Trophoblast cell (in vitro differentiated cells and primary cell): ENCODE data around the gene ADCY5.

Experiments used
- DNase-seq, 2 donors: peaks; one replicate each; pipeline ENCODE4 v3.0.0-alpha.2; 2016
- H2AFZ ChIP-seq: 2 replicates; pipeline ENCODE4 v1.6.1; 2013; ENCODE audit warnings: low read length, moderate library complexity, mild to moderate bottlenecking; ENCODE audit not compliant: insufficient read depth, poor library complexity
- H2AK5ac ChIP-seq: 2 replicates; pipeline ENCODE4 v1.6.1; 2013; ENCODE audit warnings: mild to moderate bottlenecking, low read length
- H2BK120ac ChIP-seq: 2 replicates; pipeline ENCODE4 v1.6.1; 2013; ENCODE audit warnings: low read length, mild to moderate bottlenecking, moderate library complexity; ENCODE audit not compliant: insufficient read depth, poor library complexity
- H2BK12ac ChIP-seq: 2 replicates; pipeline ENCODE4 v1.6.1; 2013; ENCODE audit warnings: mild to moderate bottlenecking, low read length, moderate library complexity
- H2BK5ac ChIP-seq: 2 replicates; pipeline ENCODE4 v1.6.1; 2013; ENCODE audit warnings: low read length, low read depth, moderate library complexity, mild to moderate bottlenecking; ENCODE audit not compliant: poor library complexity
- H3K14ac ChIP-seq: 2 replicates; pipeline ENCODE4 v1.6.1; 2013; ENCODE audit warnings: mild to moderate bottlenecking, low read length
- H3K18ac ChIP-seq: 2 replicates; pipeline ENCODE4 v1.6.1; 2013; ENCODE audit warnings: mild to moderate bottlenecking, low read length
- H3K23ac ChIP-seq: 2 replicates; pipeline ENCODE4 v1.6.1; 2013; ENCODE audit warnings: low read length
- H3K27ac ChIP-seq: 2 replicates; pipeline ENCODE4 v1.5.1; 2013; ENCODE audit warnings: low read depth, mild to moderate bottlenecking, inconsistent platforms, low read length, moderate library complexity
- H3K27me3 ChIP-seq: 2 replicates; pipeline ENCODE4 v1.6.1; 2013; ENCODE audit warnings: inconsistent platforms, mild to moderate bottlenecking, low read length, moderate library complexity; ENCODE audit not compliant: insufficient read depth
- H3K36me3 ChIP-seq, 2 experiments: 1 replicate in 1 of 2; 2 replicates in 1 of 2; pipeline ENCODE4 v1.6.1; 2013; ENCODE audit warnings: low read length in 2 of 2, mild to moderate bottlenecking in 2 of 2, moderate library complexity in 1 of 2; ENCODE audit not compliant: insufficient read depth in 2 of 2, control insufficient read depth in 1 of 2
- H3K4ac ChIP-seq: 2 replicates; pipeline ENCODE4 v1.6.1; 2013; ENCODE audit warnings: low read depth, mild to moderate bottlenecking, low read length, moderate library complexity
- H3K4me1 ChIP-seq, 2 experiments: 1 replicate in 1 of 2; 2 replicates in 1 of 2; pipeline ENCODE4 v1.6.1; 2013; ENCODE audit warnings: low read length in 2 of 2, mild to moderate bottlenecking in 2 of 2, moderate library complexity in 1 of 2; ENCODE audit not compliant: insufficient read depth in 2 of 2, control insufficient read depth in 1 of 2
- H3K4me2 ChIP-seq: 2 replicates; pipeline ENCODE4 v1.6.1; 2013; ENCODE audit warnings: inconsistent platforms, mild to moderate bottlenecking, low read length, moderate library complexity
- H3K4me3 ChIP-seq: 2 replicates; pipeline ENCODE4 v1.5.1; 2013; ENCODE audit warnings: mild to moderate bottlenecking, low read depth, low read length, inconsistent platforms
- H3K79me1 ChIP-seq: one replicate; pipeline ENCODE4 v1.6.1; 2013; ENCODE audit warnings: low read length
- H3K79me2 ChIP-seq: 2 replicates; pipeline ENCODE4 v1.6.1; 2013; ENCODE audit warnings: low read length, mild to moderate bottlenecking; ENCODE audit not compliant: control insufficient read depth, insufficient read depth, poor library complexity
- H3K9ac ChIP-seq: 2 replicates; pipeline ENCODE4 v1.6.1; 2013; ENCODE audit warnings: mild to moderate bottlenecking, low read length
- H3K9me3 ChIP-seq: 2 replicates; pipeline ENCODE4 v1.6.1; 2013; ENCODE audit warnings: low read depth, mild to moderate bottlenecking, control low read depth, inconsistent platforms, low read length; ENCODE audit not compliant: insufficient read depth
- H4K12ac ChIP-seq: 2 replicates; pipeline ENCODE4 v1.6.1; 2013; ENCODE audit warnings: low read depth, mild to moderate bottlenecking, low read length, moderate library complexity
- H4K8ac ChIP-seq: 2 replicates; pipeline ENCODE4 v1.6.1; 2013; ENCODE audit warnings: low read depth, mild to moderate bottlenecking, low read length, moderate library complexity
- H4K91ac ChIP-seq: one replicate; pipeline ENCODE4 v1.6.1; 2013; ENCODE audit warnings: low read depth, mild to moderate bottlenecking, low read length, moderate library complexity
- WGBS: extraction: QIAGEN DNeasy Blood & Tissue Kit; methylation state at CpG from one replicate; pipeline ENCODE4 v1.1.7; 2013; ENCODE audit warnings: missing lambda C conversion rate; ENCODE audit not compliant: insufficient read length, insufficient coverage; ENCODE audit errors: extremely low coverage; 5-methylcytosine and 5-hydroxymethylcytosine counted together

Gene ADCY5

DNA sequence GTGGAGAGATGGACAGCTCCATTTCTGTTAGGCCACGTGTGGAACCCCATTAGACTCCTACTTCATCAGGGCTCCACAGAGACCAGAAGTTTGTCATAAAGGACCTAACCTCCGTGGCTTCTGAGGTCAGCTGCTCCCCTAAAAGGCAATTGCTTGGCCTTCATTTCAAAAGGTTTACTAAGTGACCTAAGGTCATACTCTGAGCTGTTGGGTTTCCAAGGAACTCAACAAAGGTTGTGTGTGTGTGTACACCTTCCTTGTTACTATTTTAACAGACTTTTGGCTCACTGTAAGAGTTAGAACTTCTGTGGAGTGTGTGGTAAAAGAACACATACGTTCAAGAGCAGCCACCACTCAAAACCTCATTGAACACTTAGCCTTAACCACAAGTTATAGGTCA, 173.2 kb downstream of the ADCY5 start:
- Histone ChIP-seq H4K12ac (no peak overlapping the region), H3K23ac (no peak overlapping the region), H3K14ac (no peak overlapping the region), H2BK5ac (no peak overlapping the region), H3K4me1 (no peaks in the 10 kb centered on the region), H3K36me3 (no peaks in the 10 kb centered on the region), H2AK5ac (no peak overlapping the region), H3K27ac (no peak overlapping the region), H2AFZ (no peak overlapping the region), H3K27me3 (no peaks in the 10 kb centered on the region), H3K4me2 (no peak overlapping the region), H3K79me2 (no peaks in the 10 kb centered on the region), H3K4me3 (no peak overlapping the region), H4K8ac (no peak overlapping the region), H3K9me3 (no peaks in the 10 kb centered on the region), H2BK120ac (no peak overlapping the region), H3K79me1 (no peaks in the 10 kb centered on the region), H3K18ac (no peak overlapping the region), H2BK12ac (no peak overlapping the region), H3K4ac (no peak overlapping the region), H4K91ac (no peak overlapping the region), H3K9ac (no peak overlapping the region)
- WGBS: no CpG with 5 or more reads among the region's 3 CpGs
- DNase-seq: no peak

DNA sequence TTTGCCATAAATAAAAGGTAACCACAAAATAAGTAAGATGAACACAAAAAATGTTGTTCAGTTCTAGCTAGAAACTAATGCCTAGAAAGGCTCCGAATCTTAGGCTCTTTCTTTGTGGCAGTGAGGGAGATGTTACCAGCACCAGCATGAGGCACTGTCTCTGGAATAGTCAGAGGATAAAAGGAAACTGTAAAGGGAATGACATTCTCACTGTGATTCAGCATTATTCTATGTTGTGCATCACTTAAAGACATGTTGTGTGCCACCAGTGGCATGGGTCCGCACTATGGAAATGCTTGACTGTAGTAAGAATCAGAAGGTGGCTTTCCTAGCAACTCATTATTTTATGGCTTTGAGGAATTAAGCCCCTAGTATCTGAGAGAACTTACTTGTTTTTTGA, 176.3 kb downstream of the ADCY5 start:
- no CpG with 5 or more reads among the region's 2 CpGs for whole genome bisulfite sequencing
- no peaks in the 10 kb centered on the region for H3K27me3 ChIP-seq

GRCh38 chr3:123271466-123272159, 177.3 kb downstream of the ADCY5 start:
- H3K9ac ChIP-seq: no peak overlapping the region
- no peak overlapping the region for H2AK5ac ChIP-seq
- no peak overlapping the region for H2BK12ac ChIP-seq
- H2AFZ ChIP-seq: no peak overlapping the region
- no peaks in the 10 kb centered on the region for H3K9me3 ChIP-seq
- H3K23ac ChIP-seq: no peak overlapping the region
- no peak overlapping the region for H4K8ac ChIP-seq
- H3K79me2 ChIP-seq: no peaks in the 10 kb centered on the region
- H4K12ac ChIP-seq: no peak overlapping the region
- no peak overlapping the region for H3K14ac ChIP-seq
- no peak overlapping the region for H3K27ac ChIP-seq
- no peak overlapping the region for H2BK5ac ChIP-seq
- no peaks in the 10 kb centered on the region for H3K27me3 ChIP-seq
- no peaks in the 10 kb centered on the region for H3K4me1 ChIP-seq
- H3K4ac ChIP-seq: no peak overlapping the region
- no CpG with 5 or more reads among the region's 5 CpGs for WGBS
- no peak overlapping the region for H3K4me3 ChIP-seq
- no peak overlapping the region for H3K18ac ChIP-seq
- H3K79me1 ChIP-seq: no peaks in the 10 kb centered on the region
- H3K4me2 ChIP-seq: no peak overlapping the region
- H4K91ac ChIP-seq: no peak overlapping the region
- no peak overlapping the region for H2BK120ac ChIP-seq
- no peak for DNase-seq
- no peaks in the 10 kb centered on the region for H3K36me3 ChIP-seq

More for the DNA sequence above, 176.3 kb downstream of the ADCY5 start:
- no peak overlapping the region for H2BK120ac ChIP-seq
- H2BK12ac ChIP-seq: no peak overlapping the region
- no peak overlapping the region for H3K4ac ChIP-seq
- H3K23ac ChIP-seq: no peak overlapping the region
- no peak overlapping the region for H2AFZ ChIP-seq
- H4K8ac ChIP-seq: no peak overlapping the region
- no peaks in the 10 kb centered on the region for H3K4me1 ChIP-seq
- H3K9ac ChIP-seq: no peak overlapping the region
- no peak overlapping the region for H4K12ac ChIP-seq
- no peaks in the 10 kb centered on the region for H3K9me3 ChIP-seq
- H2AK5ac ChIP-seq: no peak overlapping the region
- no peak overlapping the region for H4K91ac ChIP-seq
- H3K14ac ChIP-seq: no peak overlapping the region
- H3K4me3 ChIP-seq: no peak overlapping the region
- H3K79me2 ChIP-seq: no peaks in the 10 kb centered on the region
- no peak overlapping the region for H3K18ac ChIP-seq
- no peak overlapping the region for H3K4me2 ChIP-seq
- DNase-seq: no peak
- no peaks in the 10 kb centered on the region for H3K79me1 ChIP-seq
- no peak overlapping the region for H3K27ac ChIP-seq
- no peak overlapping the region for H2BK5ac ChIP-seq
- no peaks in the 10 kb centered on the region for H3K36me3 ChIP-seq

GRCh38 chr3:123270818-123271217, 178.1 kb downstream of the ADCY5 start:
- Histone ChIP-seq H2AFZ (no peak overlapping the region), H3K4me3 (no peak overlapping the region), H3K18ac (no peak overlapping the region), H3K27ac (no peak overlapping the region), H3K9me3 (no peaks in the 10 kb centered on the region), H2BK120ac (no peak overlapping the region), H3K36me3 (no peaks in the 10 kb centered on the region), H3K27me3 (no peaks in the 10 kb centered on the region), H3K79me2 (no peaks in the 10 kb centered on the region), H2BK5ac (no peak overlapping the region), H3K79me1 (no peaks in the 10 kb centered on the region), H3K14ac (no peak overlapping the region), H2BK12ac (no peak overlapping the region), H3K4me2 (no peak overlapping the region), H4K91ac (no peak overlapping the region), H3K9ac (no peak overlapping the region), H3K4ac (no peak overlapping the region), H4K12ac (no peak overlapping the region), H3K4me1 (no peaks in the 10 kb centered on the region), H4K8ac (no peak overlapping the region), H3K23ac (no peak overlapping the region), H2AK5ac (no peak overlapping the region)
- WGBS: no CpG with 5 or more reads among the region's 2 CpGs
- no peak for DNase-seq
